ENCODE data around the gene DDX4.

DDX4 gene

GRCh38 chr5:55853041-55853670 is 115.3 kb downstream of the DDX4 start:
- H3K4me3 ChIP-seq (replicated peaks; ENCODE audit: low read depth, low read length): no peak overlapping the region
- TF ChIP-seq CTCF (IDR thresholded peaks at IDR 0.05; ENCODE audit: low read length, missing control alignments): no peak
- DNase-seq (ENCODE audit: low read depth): peak; percentile 37

- TF ChIP-seq CTCF (IDR thresholded peaks at IDR 0.05; ENCODE audit: low read length, missing control alignments): no peak
- peak; percentile 39 for DNase-seq (ENCODE audit: low read depth)
- H3K4me3 ChIP-seq (replicated peaks; ENCODE audit: low read depth, low read length): no peak overlapping the region
Measured at GRCh38 chr5:55853818-55854217, 116.0 kb downstream of the DDX4 start.

- H3K4me3 ChIP-seq (replicated peaks; ENCODE audit: low read depth, low read length): no peak overlapping the region
- peak; percentile 34 for DNase-seq (ENCODE audit: low read depth)
- no peak for TF ChIP-seq CTCF (IDR thresholded peaks at IDR 0.05; ENCODE audit: low read length, missing control alignments)
Measured at GRCh38 chr5:55855509-55855908, 117.6 kb downstream of the DDX4 start.

GRCh38 chr5:55856516-55857246 is 118.8 kb downstream of the DDX4 start:
- no peak overlapping the region for H3K4me3 ChIP-seq (replicated peaks; ENCODE audit: low read depth, low read length)
- no peak for DNase-seq (ENCODE audit: low read depth)
- TF ChIP-seq CTCF (IDR thresholded peaks at IDR 0.05; ENCODE audit: low read length, missing control alignments): no peak

GRCh38 chr5:55857247-55857640 is 119.4 kb downstream of the DDX4 start:
- no peak overlapping the region for H3K4me3 ChIP-seq (replicated peaks; ENCODE audit: low read depth, low read length)
- DNase-seq (ENCODE audit: low read depth): no peak
- TF ChIP-seq CTCF (IDR thresholded peaks at IDR 0.05; ENCODE audit: low read length, missing control alignments): no peak

- DNase-seq (ENCODE audit: low read depth): no peak
- TF ChIP-seq CTCF (IDR thresholded peaks at IDR 0.05; ENCODE audit: low read length, missing control alignments): no peak
- H3K4me3 ChIP-seq (replicated peaks; ENCODE audit: low read depth, low read length): no peak overlapping the region
Measured at GRCh38 chr5:55858104-55858503, 120.2 kb downstream of the DDX4 start.

GRCh38 chr5:55860288-55860687 is 122.4 kb downstream of the DDX4 start:
- TF ChIP-seq CTCF (IDR thresholded peaks at IDR 0.05; ENCODE audit: low read length, missing control alignments): no peak
- no peak overlapping the region for H3K4me3 ChIP-seq (replicated peaks; ENCODE audit: low read depth, low read length)
- no peak for DNase-seq (ENCODE audit: low read depth)
